ENCODE data around the gene GSTT4. TPM values are rescaled to one million over a fixed set of nuclear protein-coding genes. Genes with fewer than 3 reads are reported as not detected.

The GSTT4 gene
- total and polyA plus RNA-seq, 5 donors from 2014 or later = not detected

Other genes with a start within 250 kb of the GSTT4 start
- gene C22orf15, start 242.5 kb downstream of the GSTT4 start, total RNA-seq = 0.96 TPM
- 1 to 10 TPM in 1 of 4 donors, under 1 TPM in 3; 0.76 to 1.6 (median 0.85) TPM for gene C22orf15, start 242.5 kb downstream of the GSTT4 start, polyA plus RNA-seq
- 30.6 TPM for gene CHCHD10, start 237.5 kb downstream of the GSTT4 start, total RNA-seq
- 10 to 100 TPM; 16.3 to 31.7 (median 19.8) TPM for gene CHCHD10, start 237.5 kb downstream of the GSTT4 start, polyA plus RNA-seq
- gene MMP11, start 232.6 kb downstream of the GSTT4 start, total RNA-seq = 0.52 TPM
- gene MMP11, start 232.6 kb downstream of the GSTT4 start, polyA plus RNA-seq = 1 to 10 TPM in 2 of 4 donors, under 1 TPM in 1, not detected in 1; 0.99 to 1.7 (median 1.0) TPM
- gene SMARCB1, start 218.5 kb downstream of the GSTT4 start, total RNA-seq = 58.4 TPM
- gene SMARCB1, start 218.5 kb downstream of the GSTT4 start, polyA plus RNA-seq = 10 to 100 TPM; 28.3 to 30.8 (median 29.7) TPM
- 1.0 TPM for gene DERL3, start 166.4 kb downstream of the GSTT4 start, total RNA-seq
- gene DERL3, start 166.4 kb downstream of the GSTT4 start, polyA plus RNA-seq = under 1 TPM in 1 of 4 donors, not detected in 3; 0.53 TPM
- gene SLC2A11, start 147.6 kb downstream of the GSTT4 start, total RNA-seq = 8.6 TPM
- 1 to 10 TPM; 2.5 to 4.6 (median 4.1) TPM for gene SLC2A11, start 147.6 kb downstream of the GSTT4 start, polyA plus RNA-seq
- gene MIF, start 111.1 kb downstream of the GSTT4 start, total RNA-seq = 202 TPM
- gene MIF, start 111.1 kb downstream of the GSTT4 start, polyA plus RNA-seq = 1,000 to 10,000 TPM; 1,100 to 1,384 (median 1,231) TPM
- not detected for gene GSTT2B, start 44.3 kb downstream of the GSTT4 start, total RNA-seq
- gene GSTT2B, start 44.3 kb downstream of the GSTT4 start, polyA plus RNA-seq = not detected
- 4.4 TPM for gene DDTL, start 38.6 kb downstream of the GSTT4 start, total RNA-seq
- 1 to 10 TPM; 1.2 to 3.2 (median 2.1) TPM for gene DDTL, start 38.6 kb downstream of the GSTT4 start, polyA plus RNA-seq
- gene DDT, start 31.0 kb downstream of the GSTT4 start, total RNA-seq = 68.0 TPM
- gene DDT, start 31.0 kb downstream of the GSTT4 start, polyA plus RNA-seq = 100 to 1,000 TPM; 117 to 142 (median 132) TPM
- gene GSTT2, start 25.3 kb downstream of the GSTT4 start, total RNA-seq = not detected
- gene GSTT2, start 25.3 kb downstream of the GSTT4 start, polyA plus RNA-seq = not detected
- gene CABIN1, start 5.9 kb upstream of the GSTT4 start, total RNA-seq = 116 TPM
- 1 to 10 TPM; 6.1 to 8.2 (median 7.1) TPM for gene CABIN1, start 5.9 kb upstream of the GSTT4 start, polyA plus RNA-seq
- 0.81 TPM for gene SUSD2, start 176.0 kb upstream of the GSTT4 start, total RNA-seq
- under 1 TPM in 1 of 4 donors, not detected in 3; 0.06 TPM for gene SUSD2, start 176.0 kb upstream of the GSTT4 start, polyA plus RNA-seq
- not detected for gene GGT5, start 239.6 kb upstream of the GSTT4 start, total RNA-seq
- gene GGT5, start 239.6 kb upstream of the GSTT4 start, polyA plus RNA-seq = not detected